ENCODE measurements around the gene TEX19. TPM values are rescaled to one million over a fixed set of nuclear protein-coding genes. Genes with fewer than 3 reads are reported as not detected.

Gene TEX19
- total and polyA plus RNA-seq, 9 of the 15 experiments (the other 6 are each of a cell fraction or from before 2014, with no cell fraction given): 0.10 to 4.9 (median 1.9) TPM

- TF ChIP-seq NKRF (IDR thresholded peaks at IDR 0.05; ENCODE audit: borderline replicate concordance) (peak; percentile 57; the same call in 1 of the 2 replicates), HDGF (IDR thresholded peaks at IDR 0.05) (no peak), EP300 (IDR thresholded peaks at IDR 0.05; ENCODE audit: low read length) (no peak), KDM2B (CRISPR knock-in tag; IDR thresholded peaks at IDR 0.05) (no peak), ZNF696 (CRISPR knock-in tag; conservative IDR thresholded peaks at IDR 0.05) (no peak), FOXJ3 (CRISPR knock-in tag; IDR thresholded peaks at IDR 0.05) (no peak), TRIM28 (IDR thresholded peaks at IDR 0.05) (no peak), ATF4 (CRISPR knock-in tag; IDR thresholded peaks at IDR 0.05) (no peak), NBN (IDR thresholded peaks at IDR 0.05; ENCODE audit: low read depth) (0 out of 2 replicates have a peak, but pooled peaks have one; percentile 37), PCBP2 (IDR thresholded peaks at IDR 0.05; ENCODE audit: low read depth, low read length, poor library complexity, severe bottlenecking) (no peak), ZNF277 (CRISPR knock-in tag; IDR thresholded peaks at IDR 0.05; ENCODE audit: borderline replicate concordance) (no peak), RAD21 (CRISPR knock-in tag; conservative IDR thresholded peaks at IDR 0.05 in 1 of 2, IDR thresholded peaks at IDR 0.05 in 1 of 2) (peak; percentile 12 to 31; a peak in 2 of 4 replicates)
- TF ChIP-seq, protein P1, sequence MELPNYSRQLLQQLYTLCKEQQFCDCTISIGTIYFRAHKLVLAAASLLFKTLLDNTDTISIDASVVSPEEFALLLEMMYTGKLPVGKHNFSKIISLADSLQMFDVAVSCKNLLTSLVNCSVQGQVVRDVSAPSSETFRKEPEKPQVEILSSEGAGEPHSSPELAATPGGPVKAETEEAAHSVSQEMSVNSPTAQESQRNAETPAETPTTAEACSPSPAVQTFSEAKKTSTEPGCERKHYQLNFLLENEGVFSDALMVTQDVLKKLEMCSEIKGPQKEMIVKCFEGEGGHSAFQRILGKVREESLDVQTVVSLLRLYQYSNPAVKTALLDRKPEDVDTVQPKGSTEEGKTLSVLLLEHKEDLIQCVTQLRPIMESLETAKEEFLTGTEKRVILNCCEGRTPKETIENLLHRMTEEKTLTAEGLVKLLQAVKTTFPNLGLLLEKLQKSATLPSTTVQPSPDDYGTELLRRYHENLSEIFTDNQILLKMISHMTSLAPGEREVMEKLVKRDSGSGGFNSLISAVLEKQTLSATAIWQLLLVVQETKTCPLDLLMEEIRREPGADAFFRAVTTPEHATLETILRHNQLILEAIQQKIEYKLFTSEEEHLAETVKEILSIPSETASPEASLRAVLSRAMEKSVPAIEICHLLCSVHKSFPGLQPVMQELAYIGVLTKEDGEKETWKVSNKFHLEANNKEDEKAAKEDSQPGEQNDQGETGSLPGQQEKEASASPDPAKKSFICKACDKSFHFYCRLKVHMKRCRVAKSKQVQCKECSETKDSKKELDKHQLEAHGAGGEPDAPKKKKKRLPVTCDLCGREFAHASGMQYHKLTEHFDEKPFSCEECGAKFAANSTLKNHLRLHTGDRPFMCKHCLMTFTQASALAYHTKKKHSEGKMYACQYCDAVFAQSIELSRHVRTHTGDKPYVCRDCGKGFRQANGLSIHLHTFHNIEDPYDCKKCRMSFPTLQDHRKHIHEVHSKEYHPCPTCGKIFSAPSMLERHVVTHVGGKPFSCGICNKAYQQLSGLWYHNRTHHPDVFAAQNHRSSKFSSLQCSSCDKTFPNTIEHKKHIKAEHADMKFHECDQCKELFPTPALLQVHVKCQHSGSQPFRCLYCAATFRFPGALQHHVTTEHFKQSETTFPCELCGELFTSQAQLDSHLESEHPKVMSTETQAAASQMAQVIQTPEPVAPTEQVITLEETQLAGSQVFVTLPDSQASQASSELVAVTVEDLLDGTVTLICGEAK (IDR thresholded peaks at IDR 0.05): no peak
- TF ChIP-seq, protein P1 (CRISPR knock-in tag; IDR thresholded peaks at IDR 0.05): peak; percentile 59; the same call in 1 of the 2 replicates
These were observed at the start of gene TEX19 (continued) for GRCh38 chr17:82358465-82359350.
